Activated effector memory CD4-positive, alpha-beta T cell treated with Interleukin-2 at 50 U/mL for 16 hours (primary cell): ENCODE measurements around the gene PCLO.
"Not testable (repeated sequence)": the region's sequence is repeated elsewhere in the genome, so short reads cannot be mapped to it uniquely, and the experiment has no call there.

Experiments used
- DNase-seq: peaks from one replicate; pipeline ENCODE4 v3.0.0-alpha.2; 2020

The PCLO gene

DNA sequence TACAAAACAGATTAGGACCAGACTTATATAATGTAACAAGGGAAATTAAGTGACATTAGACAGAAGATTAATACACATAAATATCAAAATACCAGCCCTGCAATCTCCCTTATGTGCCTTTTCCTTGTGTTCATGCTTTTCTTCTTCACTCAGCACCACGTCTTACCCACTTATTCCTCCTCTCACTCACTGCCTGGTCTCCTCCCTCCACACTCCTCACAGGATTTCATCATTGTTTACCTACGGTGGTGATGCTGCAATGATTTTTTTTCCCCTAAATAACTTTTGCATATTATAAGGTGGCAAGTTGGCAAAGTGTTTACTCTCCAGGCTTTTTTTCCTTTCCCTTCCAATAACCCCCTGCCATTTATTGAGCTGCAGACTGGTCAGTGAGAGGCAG lies 203.2 kb downstream of the PCLO start:
- DNase-seq: no peak

DNA sequence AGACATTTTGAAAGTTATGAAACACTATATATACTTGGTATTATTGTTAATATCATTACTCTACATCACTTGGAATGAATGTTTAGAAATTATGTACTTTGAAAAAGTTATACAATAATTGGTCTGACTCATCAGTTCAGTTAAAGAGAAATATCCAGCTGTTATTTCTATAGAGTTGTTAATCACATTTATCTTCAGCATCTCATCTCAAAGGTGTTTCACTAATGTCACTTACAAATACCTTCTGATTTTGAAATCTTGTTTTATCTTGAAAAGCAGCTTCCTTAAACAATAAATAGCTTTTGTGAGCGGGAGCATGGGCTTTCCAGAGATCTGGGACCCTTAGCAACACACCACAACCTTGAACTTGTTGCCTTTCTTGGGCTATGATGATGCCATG lies 205.2 kb downstream of the PCLO start:
- DNase-seq: no peak

DNA sequence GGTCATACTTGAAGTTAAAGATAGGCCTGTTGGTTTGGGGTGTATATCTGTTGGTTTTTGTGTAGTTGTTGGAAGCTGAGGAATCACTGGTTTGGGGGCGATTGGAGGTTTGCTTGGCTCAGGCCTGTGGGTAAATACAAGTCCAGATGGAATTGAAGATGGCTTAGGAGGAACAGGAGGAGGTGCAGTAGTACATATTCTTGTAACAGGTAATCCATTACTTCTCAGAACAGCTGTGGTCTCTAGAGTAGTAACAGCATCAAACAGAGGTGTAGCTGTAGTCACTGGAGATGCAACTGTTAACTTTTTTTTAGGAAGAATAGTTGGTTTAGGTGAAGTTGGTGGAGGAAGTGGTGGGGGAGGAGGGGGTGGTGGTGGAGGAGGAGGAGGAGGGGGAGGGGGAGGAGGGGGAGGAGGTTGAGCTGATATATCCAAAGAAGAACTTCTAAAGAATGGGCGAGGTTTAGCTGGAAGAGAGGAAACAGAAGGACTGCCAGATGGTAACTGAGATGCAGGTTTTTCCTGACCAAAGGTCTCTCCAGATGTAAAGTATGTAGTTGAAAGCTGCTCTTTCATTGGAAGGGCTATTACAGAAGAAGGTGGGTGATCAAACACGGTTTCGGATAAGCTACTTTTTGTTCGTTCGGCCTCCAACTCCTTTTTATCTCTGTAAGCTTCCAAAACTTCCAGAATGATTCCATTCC lies 209.2 kb downstream of the PCLO start:
- no peak for DNase-seq

DNA sequence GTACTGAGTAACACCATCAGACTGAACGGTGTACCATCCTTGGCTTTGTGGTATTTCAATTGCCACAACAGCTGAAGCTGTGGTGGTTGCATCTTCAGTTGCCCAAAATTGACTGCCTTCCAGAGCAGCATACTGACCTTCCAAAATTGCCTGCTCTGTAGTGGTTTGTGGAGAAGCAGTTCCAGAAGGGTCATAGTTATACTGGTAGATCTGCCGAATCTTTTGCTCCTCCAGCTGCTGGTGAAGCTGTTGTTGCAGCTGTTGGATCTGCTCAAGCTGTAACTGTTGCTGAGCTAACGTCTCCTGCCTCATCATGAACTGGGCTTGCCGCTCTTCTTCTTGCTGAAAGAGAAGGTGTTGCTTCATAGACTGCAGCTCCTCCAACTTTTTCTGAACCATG lies 212.2 kb downstream of the PCLO start:
- no peak for DNase-seq

DNA sequence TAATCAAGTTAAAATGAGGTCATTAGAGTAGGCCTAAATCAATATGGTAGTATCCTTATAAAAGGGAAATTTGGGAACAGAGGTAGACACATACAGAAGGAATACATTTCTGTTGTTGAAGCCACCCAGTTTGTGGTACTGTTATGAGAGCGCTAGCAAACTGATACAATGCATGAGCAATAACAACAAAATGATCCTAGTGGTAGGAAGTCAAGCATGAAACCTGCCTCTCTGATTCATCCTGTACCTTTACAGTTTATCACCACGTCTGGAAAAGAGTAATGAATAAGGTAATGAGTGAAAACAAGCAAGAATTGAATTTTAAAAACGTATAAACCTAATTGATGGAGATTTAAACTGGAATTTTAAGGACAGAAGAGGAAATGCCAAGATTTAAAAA lies 217.2 kb downstream of the PCLO start:
- no peak for DNase-seq

DNA sequence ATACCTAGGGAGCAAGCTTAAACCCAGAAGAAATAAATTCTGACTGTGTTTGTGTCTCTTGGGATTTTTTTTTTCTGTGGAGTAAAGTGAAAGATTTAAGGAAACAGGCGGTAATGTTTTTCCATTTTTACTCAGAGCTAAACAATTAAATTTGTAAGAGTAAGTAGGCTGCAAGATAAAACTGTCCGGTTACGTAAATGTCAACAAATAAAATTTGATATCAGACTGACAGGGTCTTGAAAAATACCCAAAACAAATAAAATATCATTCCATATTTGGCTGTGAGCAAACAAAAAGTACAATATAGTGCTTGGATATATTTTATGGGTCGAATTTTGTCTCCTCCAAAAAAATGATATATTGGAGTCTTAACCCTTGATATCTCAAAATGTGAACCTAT lies 217.6 kb downstream of the PCLO start:
- no peak for DNase-seq

DNA sequence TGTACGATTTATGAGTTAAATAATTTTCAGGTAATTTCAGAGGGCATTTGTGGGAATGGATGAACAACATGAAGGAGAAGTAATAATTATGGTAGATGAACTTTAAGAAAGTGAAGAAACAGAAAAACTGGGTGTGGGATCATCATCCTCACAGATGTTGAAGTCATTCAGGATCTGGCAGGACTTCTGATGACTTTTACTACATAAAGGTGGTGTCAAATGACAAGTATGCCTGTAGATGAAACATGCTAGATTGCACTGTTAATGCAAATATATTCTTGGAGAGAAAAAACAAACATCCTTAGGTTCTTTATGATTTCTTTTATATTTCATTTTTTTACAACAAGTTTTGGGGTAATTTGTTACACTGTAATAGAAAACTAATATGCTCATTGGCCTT lies 230.2 kb downstream of the PCLO start:
- DNase-seq: no peak

DNA sequence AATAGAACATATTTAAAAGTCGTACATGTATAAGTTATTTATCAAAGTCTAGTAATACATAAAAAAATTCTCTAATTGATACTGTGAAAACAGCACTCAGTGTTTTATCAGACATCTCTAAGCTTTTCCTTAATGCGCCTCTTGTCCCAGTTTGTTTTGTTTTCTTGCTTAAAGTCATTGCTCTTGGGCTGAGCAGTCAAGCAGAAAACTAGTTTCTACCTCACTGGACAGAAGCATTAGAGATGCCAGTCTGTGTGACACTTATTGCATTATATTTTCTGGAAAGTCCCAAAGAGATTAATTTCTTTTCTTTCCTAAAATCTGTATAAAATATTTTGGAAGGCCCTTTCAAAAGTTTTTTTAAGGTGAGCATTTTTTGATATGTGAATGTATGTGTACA lies 236.2 kb downstream of the PCLO start:
- DNase-seq: no peak

DNA sequence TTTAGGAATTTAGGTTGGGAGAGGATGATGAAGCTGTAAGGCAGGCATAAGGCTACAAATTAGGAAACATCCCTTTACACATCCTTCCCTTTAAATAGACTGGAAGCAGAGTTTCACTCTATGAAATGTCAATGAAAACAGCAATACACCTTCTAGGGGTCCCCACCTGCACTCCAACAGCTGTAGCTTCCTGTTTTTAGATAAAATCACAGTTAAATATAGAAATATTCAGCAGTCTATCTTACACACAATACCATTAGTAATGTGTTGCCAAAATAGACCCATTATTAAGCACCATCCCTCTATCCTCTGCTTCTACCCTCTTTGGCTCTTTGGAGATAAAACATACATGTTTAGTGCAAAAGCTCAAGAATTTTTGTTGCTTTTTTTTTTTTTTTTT lies 237.4 kb downstream of the PCLO start:
- no peak for DNase-seq

DNA sequence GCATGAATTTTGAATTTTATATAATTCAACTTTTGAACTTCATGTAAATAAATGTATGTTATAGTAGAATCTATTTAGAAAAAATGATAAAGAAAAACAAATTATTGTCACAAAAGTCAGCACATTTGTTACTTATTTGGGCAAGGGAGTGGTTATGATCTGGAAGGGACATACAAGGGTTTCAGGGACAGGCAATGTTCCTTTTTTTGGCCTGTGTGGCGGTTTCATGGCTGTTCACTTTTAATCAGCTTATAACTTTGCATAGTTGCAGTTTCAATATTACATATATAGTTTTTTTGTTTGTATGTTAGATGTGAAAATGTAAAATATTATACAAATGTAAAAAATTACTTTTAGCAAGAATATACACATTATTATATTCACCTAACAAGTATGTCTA lies 256.2 kb downstream of the PCLO start:
- no peak for DNase-seq

DNA sequence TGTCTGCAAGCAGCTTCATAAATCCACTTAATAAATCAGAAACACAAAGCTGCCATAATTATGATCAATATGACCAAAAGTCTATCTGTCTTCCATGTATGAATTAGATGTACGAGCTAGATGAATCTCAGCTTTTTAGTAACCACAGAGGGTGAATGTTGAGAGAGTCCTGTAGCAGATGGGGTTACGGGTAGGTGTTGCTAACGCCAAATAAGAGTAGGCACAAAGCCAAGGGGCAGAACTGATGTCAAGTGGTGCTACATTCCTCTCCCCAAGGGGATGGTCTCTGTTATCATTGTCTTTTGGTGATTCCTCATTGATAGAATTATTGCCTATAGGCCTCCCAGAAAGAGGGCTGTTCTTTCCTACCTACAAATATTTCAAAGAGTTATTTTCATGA lies 257.8 kb downstream of the PCLO start:
- no peak for DNase-seq

DNA sequence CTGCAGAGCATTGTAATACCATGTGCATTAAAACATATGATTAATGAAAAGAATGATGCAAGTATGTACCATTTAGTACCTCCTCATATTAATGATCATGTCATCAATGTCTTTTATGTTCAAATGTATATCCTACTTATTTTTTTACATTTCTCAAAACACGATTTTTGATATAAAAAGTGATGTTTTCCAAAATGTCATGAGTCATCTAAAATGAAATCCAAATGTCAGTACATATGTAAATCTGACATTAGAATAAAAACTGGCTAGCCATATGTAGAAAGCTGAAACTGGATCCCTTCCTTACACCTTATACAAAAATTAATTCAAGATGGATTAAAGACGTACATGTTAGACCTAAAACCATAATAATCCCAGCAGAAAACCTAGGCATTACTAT lies 261.6 kb downstream of the PCLO start:
- DNase-seq: not testable (repeated sequence)

DNA sequence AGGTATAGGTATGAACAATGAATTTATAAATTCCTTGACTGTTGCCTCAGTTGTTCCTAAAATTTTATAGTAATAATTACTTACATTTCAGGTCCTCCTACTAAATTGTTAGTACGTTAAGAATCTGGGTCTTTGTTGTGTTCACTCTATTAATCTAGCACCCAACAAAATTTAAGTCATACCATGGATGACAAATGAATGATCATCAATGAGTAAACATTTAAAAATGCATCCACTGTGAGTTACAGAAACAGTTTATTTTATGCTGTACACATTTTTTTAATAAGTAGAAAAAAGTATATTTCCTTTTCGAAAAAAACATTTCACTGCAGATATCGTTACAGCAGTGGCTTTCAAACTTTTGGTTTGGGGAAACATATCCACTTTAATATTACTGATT lies 265.2 kb downstream of the PCLO start:
- DNase-seq: no peak

DNA sequence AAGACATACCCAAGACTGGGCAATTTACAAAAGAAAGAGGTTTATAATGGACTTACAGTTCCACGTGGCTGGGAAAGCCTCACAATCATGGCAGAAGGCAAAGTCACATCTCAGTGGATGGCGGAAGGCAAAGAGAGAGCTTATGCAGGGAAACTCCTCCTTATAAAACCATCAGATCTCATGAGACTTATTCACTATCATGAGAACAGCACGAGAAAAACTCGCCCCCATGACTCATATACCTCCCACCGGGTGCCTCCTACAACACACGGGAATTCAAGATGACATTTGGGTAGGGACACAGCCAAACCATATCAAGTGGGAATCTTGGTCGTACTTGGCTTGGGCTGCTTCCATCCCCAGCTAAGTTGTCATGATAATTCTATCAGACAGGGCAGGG lies 268.3 kb downstream of the PCLO start:
- not testable (repeated sequence) for DNase-seq

DNA sequence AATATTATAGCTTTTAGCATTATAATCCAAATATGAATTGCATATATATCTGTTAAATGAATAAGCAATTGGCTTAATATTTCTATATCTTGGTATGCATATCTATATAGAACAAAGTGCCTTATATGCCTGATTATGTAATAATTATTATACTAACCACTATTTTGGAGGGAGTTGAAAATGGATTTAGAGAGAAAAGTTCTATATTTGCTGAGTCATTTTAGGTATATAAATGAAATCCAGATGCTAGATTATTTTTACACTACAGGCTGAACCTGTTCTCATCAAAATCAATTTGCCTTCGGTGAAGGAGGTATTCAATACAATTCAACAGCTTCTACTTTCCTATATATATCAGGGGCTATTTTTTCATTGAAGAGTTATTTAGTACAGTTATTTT lies 276.4 kb downstream of the PCLO start:
- DNase-seq: no peak

DNA sequence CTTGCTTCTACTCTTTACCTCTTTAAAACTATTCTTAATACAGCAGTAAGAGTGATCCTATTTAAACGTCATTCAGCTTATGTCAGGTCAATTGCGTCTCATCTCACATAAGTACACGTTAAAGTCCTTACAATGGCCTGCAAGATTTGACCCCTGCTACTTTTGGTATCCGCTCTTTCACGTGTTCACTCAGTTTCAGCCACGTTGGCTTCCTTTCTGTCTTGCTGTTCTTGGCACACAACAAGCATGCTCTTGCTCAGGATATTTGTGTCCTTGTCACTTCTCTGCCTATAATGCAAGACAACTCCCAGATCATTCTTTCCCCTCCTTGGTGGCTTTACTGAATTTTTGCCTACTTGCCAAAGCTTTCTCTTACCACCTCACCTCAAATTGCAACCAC lies 296.8 kb downstream of the PCLO start:
- DNase-seq: no peak

DNA sequence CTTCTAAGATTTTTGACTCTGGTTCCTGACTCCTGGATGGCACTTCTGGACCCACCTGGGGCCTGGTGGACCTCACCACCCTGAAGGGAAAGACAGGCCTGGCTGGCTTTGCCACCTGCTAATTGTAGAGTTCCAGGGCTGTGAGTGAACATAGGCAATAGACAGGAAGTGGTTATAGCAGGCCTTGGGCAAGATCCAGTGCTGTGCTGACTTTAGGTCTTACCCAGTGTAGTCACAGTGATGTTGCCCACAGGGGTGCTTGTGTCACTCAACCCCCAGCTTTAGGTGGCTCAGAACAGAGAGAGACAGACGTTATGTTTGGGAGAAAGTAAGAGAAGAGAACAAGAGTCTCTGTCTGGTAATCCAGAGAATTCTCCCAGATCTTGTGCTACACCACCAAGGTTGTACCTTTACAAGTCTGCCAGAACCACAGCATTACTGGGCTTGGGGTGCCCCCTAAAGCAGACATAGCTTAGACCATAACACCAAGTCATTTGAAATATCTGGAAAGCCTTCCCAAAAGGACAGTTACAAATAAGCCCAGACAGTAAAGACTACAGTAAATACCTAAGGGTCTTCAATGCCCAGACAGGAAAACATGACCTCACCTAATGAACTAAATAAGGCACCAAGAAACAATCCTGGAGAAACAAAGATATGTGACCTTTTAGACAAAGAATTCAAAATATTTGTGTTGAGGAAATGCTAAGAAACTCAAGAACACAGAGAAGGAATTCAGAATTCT lies 303.4 kb downstream of the PCLO start:
- DNase-seq: no peak

DNA sequence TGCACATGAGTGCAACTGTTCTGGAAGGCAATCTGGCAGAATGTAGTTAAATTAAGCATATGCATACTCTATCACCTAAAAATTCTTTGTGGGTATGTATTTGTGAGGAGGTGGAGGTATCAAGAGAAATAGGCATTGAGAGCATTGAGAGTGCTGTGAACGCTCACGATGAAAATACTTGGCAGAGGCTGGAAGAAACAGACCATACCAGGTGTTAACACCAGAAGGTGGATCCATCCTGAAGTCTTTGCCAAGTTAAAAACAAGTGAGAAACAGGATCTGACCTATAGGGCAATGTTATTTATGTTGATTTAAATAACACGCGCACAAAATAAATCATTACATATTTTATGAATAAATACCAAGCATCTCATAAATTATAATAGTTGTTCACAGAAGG lies 311.6 kb downstream of the PCLO start:
- no peak for DNase-seq

DNA sequence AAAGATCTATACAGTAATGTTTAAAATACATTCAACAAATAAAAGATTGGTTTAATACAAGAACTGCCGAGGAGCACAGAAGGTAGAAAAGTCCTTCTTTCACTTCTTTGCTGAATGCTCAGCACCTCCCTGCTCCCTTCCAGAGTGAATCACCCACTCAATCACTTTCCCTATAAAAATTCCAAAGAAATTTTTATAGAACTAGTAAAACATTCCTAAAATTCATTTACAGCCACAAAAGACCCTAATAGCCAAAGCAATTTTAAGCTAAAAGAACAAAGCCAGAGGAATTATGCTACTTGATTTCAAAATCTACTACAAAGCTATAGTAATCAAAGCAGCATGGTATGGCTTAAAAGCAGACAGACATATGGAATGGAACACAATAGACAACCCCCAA lies 320.9 kb downstream of the PCLO start:
- no peak for DNase-seq

DNA sequence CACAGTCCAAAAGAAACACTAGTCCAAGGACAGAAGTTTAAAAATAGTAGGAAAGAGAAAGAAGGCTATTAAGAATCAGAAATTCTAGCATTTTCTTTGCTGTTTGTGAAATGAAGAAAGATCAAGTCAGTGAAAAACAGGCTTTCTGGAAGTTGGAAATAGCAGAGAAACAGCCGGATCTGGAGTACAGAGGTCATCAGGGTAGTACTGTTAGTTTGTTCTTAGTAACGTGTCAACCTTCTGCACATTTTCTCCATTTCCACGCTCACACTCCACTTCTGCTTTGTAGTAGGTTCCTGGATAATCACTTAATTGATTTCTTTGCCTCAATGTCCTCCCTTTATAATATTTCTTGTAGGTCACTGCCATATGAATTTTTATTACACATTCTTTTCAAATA lies 322.6 kb downstream of the PCLO start:
- no peak for DNase-seq

DNA sequence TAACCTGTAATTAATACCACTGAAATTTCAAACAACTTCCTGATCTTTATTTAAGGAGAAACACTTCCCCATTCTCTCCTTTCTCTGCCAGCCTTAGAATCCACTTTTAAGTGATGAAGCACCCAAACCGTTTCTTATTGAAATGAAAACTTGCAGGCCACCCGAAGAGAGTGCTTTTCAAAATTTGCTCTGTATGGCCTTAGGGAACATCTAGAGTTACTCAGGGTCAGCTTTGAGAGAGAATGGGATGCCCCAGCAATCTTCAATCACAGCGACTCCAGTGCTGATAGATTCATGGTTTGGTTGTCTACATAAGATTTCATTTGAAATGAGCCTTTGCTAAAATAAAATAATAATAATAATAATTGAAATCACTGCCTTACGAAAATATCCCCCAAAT lies 323.1 kb downstream of the PCLO start:
- no peak for DNase-seq

DNA sequence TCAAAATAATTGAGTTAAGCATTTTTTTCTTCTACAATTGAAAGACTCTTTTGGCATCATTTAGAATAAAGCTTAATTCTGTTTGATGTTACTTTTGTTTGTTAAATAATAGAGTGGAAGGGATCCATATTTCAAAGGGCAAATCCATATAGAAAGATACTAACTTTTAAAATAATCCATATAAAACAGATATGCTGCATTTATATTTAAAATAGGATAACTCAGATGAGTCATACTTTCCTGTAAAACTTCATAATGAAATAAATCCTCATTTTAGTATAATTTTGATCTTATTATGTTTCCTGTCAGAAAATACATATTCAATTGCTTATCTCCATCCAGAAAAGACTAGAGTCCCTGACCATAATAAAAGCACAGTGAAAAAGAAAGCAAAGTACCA lies 323.6 kb downstream of the PCLO start:
- no peak for DNase-seq

DNA sequence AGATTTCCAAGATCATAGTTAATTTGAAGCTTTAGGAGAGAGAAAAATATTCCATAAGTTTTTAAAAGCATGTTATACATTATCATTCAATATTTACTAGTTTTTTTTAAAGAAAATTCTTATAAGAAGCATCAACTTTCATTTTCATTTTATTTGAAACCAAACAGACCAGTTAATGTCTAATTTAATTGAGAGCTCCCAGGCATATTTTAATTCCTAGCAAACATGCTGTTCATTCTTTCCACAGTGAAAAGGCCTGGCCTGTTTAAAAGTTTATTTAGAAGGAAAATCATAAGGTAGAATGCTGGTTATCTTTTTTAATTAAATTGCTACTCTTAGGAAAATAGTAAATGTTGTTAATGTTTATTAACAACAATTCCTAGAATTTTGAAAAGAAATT lies 324.4 kb downstream of the PCLO start:
- no peak for DNase-seq

DNA sequence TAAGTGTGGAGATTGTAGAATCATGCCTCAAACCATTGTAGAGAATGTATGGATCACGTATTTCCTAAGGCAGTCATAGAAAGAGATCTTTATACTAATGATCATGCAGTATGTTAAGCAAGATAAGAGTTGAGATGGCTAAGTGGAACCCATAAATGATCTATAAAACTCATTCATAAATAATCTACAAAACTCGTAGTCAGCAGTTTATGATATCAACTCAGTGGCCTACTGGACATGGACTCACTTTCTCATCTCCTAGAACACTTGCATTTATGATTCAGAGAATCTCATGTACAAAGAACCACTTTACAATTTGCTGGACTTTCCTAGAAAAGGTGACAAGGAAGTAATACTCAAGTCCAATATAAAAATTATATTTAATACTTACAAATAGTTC lies 339.6 kb downstream of the PCLO start:
- DNase-seq: no peak

DNA sequence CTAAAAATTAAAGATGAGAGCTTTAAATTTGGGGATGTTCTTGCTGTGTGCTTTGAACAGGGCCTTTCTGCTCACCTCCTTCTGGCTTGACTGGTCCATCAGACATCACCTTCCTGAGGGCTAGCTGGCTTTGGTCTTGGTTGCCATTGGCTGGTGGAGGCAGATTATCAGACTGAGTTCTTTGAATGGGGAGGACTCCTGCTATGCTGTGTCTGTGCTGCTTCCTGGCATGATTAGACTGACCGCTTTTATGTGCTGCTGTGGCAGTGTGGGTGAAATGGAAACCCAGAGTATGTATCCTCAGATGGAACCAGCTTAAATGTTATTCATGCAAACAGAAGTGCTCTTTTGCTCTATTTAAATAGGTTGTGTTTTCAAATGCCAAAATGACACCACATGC lies 341.6 kb downstream of the PCLO start:
- DNase-seq: no peak
